ENCODE measurements around the gene SOX9. TPM values are rescaled to one million over a fixed set of nuclear protein-coding genes. Genes with fewer than 3 reads are reported as not detected.

Gene SOX9
- total and polyA plus RNA-seq, 2 of the 8 experiments (the other 6 are each of a cell fraction or from before 2014, with no cell fraction given): 1.9 to 4.9 TPM

- no peak for TF ChIP-seq ZNF274 (IDR thresholded peaks at IDR 0.05; ENCODE audit: borderline replicate concordance, extremely low read depth, low read length)
These were observed 2.1 kb downstream of the SOX9 start (continued) for GRCh38 chr17:72122765-72123529.
